Smooth muscle cell (in vitro differentiated cells): ENCODE measurements around the gene STK4. TPM values are rescaled to one million over a fixed set of nuclear protein-coding genes. Genes with fewer than 3 reads are reported as not detected.
A peak's percentile ranks its signal among the peaks of the same experiment; 100 is the strongest.

ENCODE experiments used
- DNase-seq: peaks from one replicate; lab custom pipeline; 2025; ENCODE audit not compliant: unreplicated experiment; lab: John Stamatoyannopoulos, UW
- H2AFZ ChIP-seq: fragments of 200-600 bp; sonication (generic); 2 replicates; pipeline ENCODE4 v1.6.0; 2016; ENCODE audit warnings: antibody characterized with exemption, low read depth, mild to moderate bottlenecking
- H3F3A ChIP-seq: fragments of 200-600 bp; sonication (generic); 2 replicates; pipeline ENCODE4 v1.6.0; 2017; ENCODE audit warnings: antibody characterized with exemption, low read depth
- H3K27ac ChIP-seq: fragments of 200-600 bp; sonication (generic); 2 replicates; pipeline ENCODE4 v1.5.1; 2016; ENCODE audit warnings: low read depth, mild to moderate bottlenecking
- H3K27me3 ChIP-seq: fragments of 200-600 bp; sonication (generic); 2 replicates; pipeline ENCODE4 v1.6.1; 2016; ENCODE audit warnings: low read depth, mild to moderate bottlenecking
- H3K36me3 ChIP-seq: fragments of 200-600 bp; sonication (generic); 2 replicates; pipeline ENCODE4 v1.5.1; 2016; ENCODE audit warnings: low read depth
- H3K4me1 ChIP-seq: fragments of 200-600 bp; sonication (generic); 2 replicates; pipeline ENCODE4 v1.5.1; 2016; ENCODE audit warnings: low read depth
- H3K4me2 ChIP-seq: fragments of 200-600 bp; sonication (generic); 2 replicates; pipeline ENCODE4 v1.6.0; 2016; ENCODE audit warnings: mild to moderate bottlenecking
- H3K4me3 ChIP-seq: fragments of 200-600 bp; sonication (generic); 2 replicates; pipeline ENCODE4 v1.5.1; 2016; ENCODE audit warnings: mild to moderate bottlenecking
- H3K79me2 ChIP-seq: fragments of 200-600 bp; sonication (generic); 2 replicates; pipeline ENCODE4 v1.6.0; 2016; ENCODE audit warnings: low read depth, mild to moderate bottlenecking
- H3K9ac ChIP-seq: fragments of 200-600 bp; sonication (generic); 2 replicates; pipeline ENCODE4 v1.6.0; 2016; ENCODE audit warnings: low read depth
- H3K9me3 ChIP-seq: fragments of 200-600 bp; sonication (generic); replicated peaks from 2 replicates; pipeline ENCODE4 v1.5.1; 2016; ENCODE audit warnings: low read depth
- H4K20me1 ChIP-seq: fragments of 200-600 bp; sonication (generic); 2 replicates; pipeline ENCODE4 v1.6.0; 2016; ENCODE audit warnings: low read depth
- CTCF ChIP-seq: fragments of 200-600 bp; sonication (generic); IDR thresholded peaks from 2 replicates; pipeline ENCODE4 v1.5.1; 2017; ENCODE audit warnings: borderline replicate concordance, mild to moderate bottlenecking, antibody characterized with exemption; ENCODE audit not compliant: insufficient read depth, poor library complexity, severe bottlenecking
- WGBS: methylation state at CpG from one replicate; pipeline ENCODE4 v1.1.7; 2016; ENCODE audit warnings: low lambda C conversion rate; 5-methylcytosine and 5-hydroxymethylcytosine counted together
- polyA plus RNA-seq: library from polyadenylated mRNA; unstranded; fragments of >200 nt; fragmentation: Nextera tagmentation; extraction: Ambion mirVana; gene quantifications from 2 replicates; pipeline ENCODE4 v1.2.1, GENCODE V29; 2016
- total RNA-seq: library from RNA; depleted of rRNA; stranded (reverse); fragments of >200 nt; gene quantifications from 2 replicates; pipeline ENCODE4 v1.2.3, GENCODE V29; 2014

Gene STK4
- total and polyA plus RNA-seq, 2 experiments from 2014 or later, result 16.8 to 33.5 TPM

- Histone ChIP-seq H3K36me3 (peaks cover 5% of the 10 kb centered on the region), H3K4me1 (peaks cover 26% of the 10 kb centered on the region), H3K4me3 (peak overlapping the region; percentile 79), H3K27me3 (no peaks in the 10 kb centered on the region), H3K9ac (peak overlapping the region; percentile 83), H2AFZ (peak overlapping the region; percentile 40), H3F3A (peaks cover 6% of the 10 kb centered on the region), H3K27ac (peak overlapping the region; percentile 92), H3K4me2 (peak overlapping the region; percentile 88), H4K20me1 (peaks cover 21% of the 10 kb centered on the region), H3K9me3 (no peaks in the 10 kb centered on the region), H3K79me2 (peaks cover 24% of the 10 kb centered on the region)
- DNase-seq, result peak; percentile 22
- 12% methylated on average over 13 of the region's 13 CpGs for WGBS
- TF ChIP-seq CTCF, result no peak
Observed at GRCh38 chr20:44959638-44960102, 6.6 kb upstream of the STK4 start.

DNA sequence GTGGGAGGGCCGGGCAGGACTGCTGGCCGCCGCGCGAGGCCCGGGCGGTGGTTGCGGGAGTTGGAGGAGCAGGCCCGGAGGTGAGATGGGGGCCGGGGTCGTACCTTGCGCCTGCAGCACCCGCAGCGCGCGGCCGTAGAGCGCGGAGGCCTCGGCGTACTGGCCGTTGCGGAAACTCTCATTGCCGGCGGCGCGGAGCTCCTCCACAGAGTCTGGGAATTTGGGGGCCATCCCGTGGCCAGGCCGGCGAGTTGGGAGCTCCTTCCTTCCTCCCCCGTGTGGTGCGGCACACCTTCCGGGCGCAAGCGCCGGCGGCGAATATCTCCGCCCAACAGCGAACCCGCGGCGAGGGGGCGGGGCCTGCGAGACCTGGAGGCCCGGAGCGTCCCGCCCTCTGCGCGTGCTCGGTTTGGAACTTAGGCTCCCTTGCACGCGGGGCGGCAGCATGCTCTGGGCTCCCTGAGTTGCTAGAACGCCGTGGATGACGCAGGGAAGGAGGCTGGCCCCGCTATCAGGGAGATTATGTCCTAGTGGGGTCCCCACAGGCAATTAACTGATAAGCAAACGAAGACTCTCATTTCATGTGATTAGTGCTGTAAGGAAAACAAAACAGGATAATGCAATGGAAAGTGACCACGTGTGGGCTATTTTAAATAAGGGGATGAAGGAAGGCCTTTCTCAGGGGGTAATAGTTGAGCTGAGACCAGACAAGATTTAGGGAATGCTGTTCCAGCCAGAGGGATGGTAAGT lies 6.0 kb upstream of the STK4 start, which contains the start of gene TOMM34:
TSS of gene TOMM34 (minus strand) at position 295 of the 750 bp plus-strand sequence. CDS start at position 231, 64 bp downstream.
- H3K4me1 ChIP-seq, result peaks cover 26% of the 10 kb centered on the region
- peaks cover 21% of the 10 kb centered on the region for H4K20me1 ChIP-seq
- H3K4me2 ChIP-seq, result peak within 1 kb of the TSS; percentile 88
- H3K36me3 ChIP-seq, result no peaks in the 10 kb centered on the region
- no peak for TF ChIP-seq CTCF
- WGBS, result under 1% methylated on average over 60 of the region's 60 CpGs
- H3K9me3 ChIP-seq, result no peaks in the 10 kb centered on the region
- DNase-seq, result peak; percentile 76
- H3K4me3 ChIP-seq, result peak within 1 kb of the TSS; percentile 79
- H3K79me2 ChIP-seq, result peaks cover 24% of the 10 kb centered on the region
- H3F3A ChIP-seq, result peaks cover 6% of the 10 kb centered on the region
- peak within 1 kb of the TSS; percentile 83 for H3K9ac ChIP-seq
- H3K27ac ChIP-seq, result peak within 1 kb of the TSS; percentile 92
- H3K27me3 ChIP-seq, result no peaks in the 10 kb centered on the region
- peak within 1 kb of the TSS; percentile 40 for H2AFZ ChIP-seq

- peaks cover 26% of the 10 kb centered on the region for H3K4me1 ChIP-seq
- H4K20me1 ChIP-seq, result peaks cover 19% of the 10 kb centered on the region
- H2AFZ ChIP-seq, result no peak overlapping the region
- H3K79me2 ChIP-seq, result peaks cover 24% of the 10 kb centered on the region
- H3F3A ChIP-seq, result peaks cover 6% of the 10 kb centered on the region
- H3K36me3 ChIP-seq, result no peaks in the 10 kb centered on the region
- DNase-seq, result no peak
- H3K9ac ChIP-seq, result no peak overlapping the region
- TF ChIP-seq CTCF, result no peak
- 17% methylated on average over 4 of the region's 4 CpGs for WGBS
- no peaks in the 10 kb centered on the region for H3K27me3 ChIP-seq
- H3K9me3 ChIP-seq, result no peaks in the 10 kb centered on the region
- no peak overlapping the region for H3K4me3 ChIP-seq
- H3K27ac ChIP-seq, result peak overlapping the region; percentile 92
- H3K4me2 ChIP-seq, result peak overlapping the region; percentile 88
Observed at GRCh38 chr20:44961011-44961869, 5.1 kb upstream of the STK4 start.
